GM12892 (cell line): ENCODE data around the gene FTSJ3.

ENCODE experiments used
- POLR2A ChIP-seq: IDR thresholded peaks from 2 replicates; pipeline ENCODE4 v1.6.1; 2011; ENCODE audit warnings: low read depth, low read length, control low read depth
- POLR2AphosphoS5 ChIP-seq: IDR thresholded peaks from 2 replicates; pipeline ENCODE4 v1.6.1; 2011; ENCODE audit warnings: low read depth, low read length, control low read depth
- TAF1 ChIP-seq: IDR thresholded peaks from 2 replicates; pipeline ENCODE4 v1.6.1; 2011; ENCODE audit warnings: low read depth, mild to moderate bottlenecking, control low read depth, low read length, borderline replicate concordance

GRCh38 chr17:63798572-63799106 is 28.8 kb downstream of the FTSJ3 start:
- TF ChIP-seq POLR2A = no peak
- TF ChIP-seq POLR2AphosphoS5 = no peak
- TF ChIP-seq TAF1 = no peak
